Measurements from ENCODE around the gene CHST11. TPM values are rescaled to one million over a fixed set of nuclear protein-coding genes. Genes with fewer than 3 reads are reported as not detected.

CHST11 gene
- total RNA-seq, 2 experiments from 2014 or later, result 39.3 to 45.3 TPM

DNA sequence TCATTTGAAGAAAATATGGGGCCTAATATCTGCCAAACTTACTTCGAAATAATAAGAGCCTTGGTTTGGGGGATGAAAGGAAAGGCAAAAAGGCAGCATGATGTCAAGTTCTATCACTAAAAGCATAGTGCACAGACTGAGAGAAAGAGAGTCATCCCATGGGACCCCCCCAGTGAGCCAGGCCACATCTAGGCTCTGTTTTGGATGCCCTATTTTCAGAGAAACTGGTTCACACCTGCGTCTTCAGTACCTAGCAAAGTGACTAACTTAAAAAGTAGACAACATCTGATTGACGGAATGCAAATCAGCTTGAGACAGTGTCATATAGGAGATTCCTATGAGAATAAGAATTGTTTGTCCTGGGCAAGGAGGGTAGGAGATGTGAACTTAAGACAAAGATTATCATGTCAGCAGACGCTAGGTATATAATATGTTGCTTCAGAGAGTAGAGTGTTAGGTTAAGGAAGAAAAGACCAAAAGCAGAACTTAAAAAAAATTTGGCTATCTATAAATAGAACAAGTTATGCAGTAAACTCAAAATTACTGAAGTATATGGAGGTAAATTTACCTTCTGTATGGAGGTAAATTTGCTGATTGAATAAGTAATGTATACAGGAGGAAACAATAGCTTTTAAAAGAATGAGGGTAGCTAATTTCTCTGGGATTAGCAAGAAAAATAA is 353.1 kb downstream of the CHST11 start:
- no peak for DNase-seq
- H3K27ac Mint-ChIP-seq, result no peak overlapping the region
- no peak overlapping the region for H3K4me3 Mint-ChIP-seq
- CTCF ChIA-PET, result interaction anchor here (0.6 kb wide), 1 partner anchor 301 kb away, joined by 3 read pairs; no protein-coding TSS in a partner anchor
- no peaks in the 10 kb centered on the region for H3K4me1 Mint-ChIP-seq (ENCODE audit: low read depth)
- intact Hi-C loops (cut with micrococcal nuclease), result no loop called here
- H3K9me3 Mint-ChIP-seq, result peaks cover 2% of the 10 kb centered on the region
- no peaks in the 10 kb centered on the region for H3K27me3 Mint-ChIP-seq (ENCODE audit: low read depth)
- H3K36me3 Mint-ChIP-seq (ENCODE audit: low read depth), result no peaks in the 10 kb centered on the region

Small RNA genes within 50 kb of the gene (microRNA-seq; reads per million reads assigned to microRNA genes)
- 2.7 reads per million for gene MIR3922 (ENCODE audit: borderline microRNAs expressed, borderline replicate concordance)

Other genes starting within 250 kb of the CHST11 start
- gene TXNRD1, start 241.2 kb upstream of the CHST11 start, total RNA-seq, result 10 to 100 TPM; 86.0 to 86.9 TPM
- gene EID3, start 153.2 kb upstream of the CHST11 start, total RNA-seq, result 1 to 10 TPM; 3.4 TPM